HL-60 (cell line): Measurements from ENCODE around the gene INTS4.
"Not testable (repeated sequence)": the region's sequence is repeated elsewhere in the genome, so short reads cannot be mapped to it uniquely, and the experiment has no call there.

Experiments used
- DNase-seq, 2 experiments: peaks; one replicate each; pipeline ENCODE4 v3.0.0-alpha.2; 2010 to 2020; ENCODE audit warnings: low read depth in 1 of 2, low spot score in 1 of 2
- H3K27ac ChIP-seq: fragments of 250-450 bp; sonication (Bioruptor Pico); replicated peaks from 2 replicates; pipeline ENCODE4 v1.5.1; 2020; ENCODE audit warnings: mild to moderate bottlenecking, moderate library complexity
- H3K27me3 ChIP-seq: fragments of 250-450 bp; sonication (Bioruptor Pico); 2 replicates; pipeline ENCODE4 v1.5.1; 2021; ENCODE audit warnings: mild to moderate bottlenecking, moderate library complexity; ENCODE audit not compliant: insufficient read depth, poor library complexity, severe bottlenecking
- H3K4me3 ChIP-seq: replicated peaks from 2 replicates; pipeline ENCODE4 v1.5.1; 2011; ENCODE audit warnings: mild to moderate bottlenecking, control low read depth, low read length; ENCODE audit not compliant: insufficient read depth
- GABPA ChIP-seq: IDR thresholded peaks from 2 replicates; pipeline ENCODE4 v1.6.1; 2012; ENCODE audit warnings: low read depth
- POLR2AphosphoS5 ChIP-seq: IDR thresholded peaks from 2 replicates; pipeline ENCODE4 v1.6.1; 2012; ENCODE audit warnings: low read depth
- REST ChIP-seq: IDR thresholded peaks from 2 replicates; pipeline ENCODE4 v1.6.1; 2012; ENCODE audit warnings: low read depth; ENCODE audit not compliant: insufficient replicate concordance
- SPI1 ChIP-seq: IDR thresholded peaks from 2 replicates; pipeline ENCODE4 v1.6.1; 2012; ENCODE audit warnings: low read depth, mild to moderate bottlenecking, borderline replicate concordance
- TF ChIP-seq, protein P1 (sequence below): IDR thresholded peaks from one replicate; pipeline ENCODE4 v1.5.1; 2011; ENCODE audit warnings: low read length, control low read depth, inconsistent platforms; ENCODE audit not compliant: insufficient read depth

Gene INTS4

GRCh38 chr11:78033040-78033439, 38.6 kb upstream of the INTS4 start:
- TF ChIP-seq REST = no peak
- no peak for TF ChIP-seq SPI1
- TF ChIP-seq POLR2AphosphoS5 = no peak
- TF ChIP-seq, protein P1, sequence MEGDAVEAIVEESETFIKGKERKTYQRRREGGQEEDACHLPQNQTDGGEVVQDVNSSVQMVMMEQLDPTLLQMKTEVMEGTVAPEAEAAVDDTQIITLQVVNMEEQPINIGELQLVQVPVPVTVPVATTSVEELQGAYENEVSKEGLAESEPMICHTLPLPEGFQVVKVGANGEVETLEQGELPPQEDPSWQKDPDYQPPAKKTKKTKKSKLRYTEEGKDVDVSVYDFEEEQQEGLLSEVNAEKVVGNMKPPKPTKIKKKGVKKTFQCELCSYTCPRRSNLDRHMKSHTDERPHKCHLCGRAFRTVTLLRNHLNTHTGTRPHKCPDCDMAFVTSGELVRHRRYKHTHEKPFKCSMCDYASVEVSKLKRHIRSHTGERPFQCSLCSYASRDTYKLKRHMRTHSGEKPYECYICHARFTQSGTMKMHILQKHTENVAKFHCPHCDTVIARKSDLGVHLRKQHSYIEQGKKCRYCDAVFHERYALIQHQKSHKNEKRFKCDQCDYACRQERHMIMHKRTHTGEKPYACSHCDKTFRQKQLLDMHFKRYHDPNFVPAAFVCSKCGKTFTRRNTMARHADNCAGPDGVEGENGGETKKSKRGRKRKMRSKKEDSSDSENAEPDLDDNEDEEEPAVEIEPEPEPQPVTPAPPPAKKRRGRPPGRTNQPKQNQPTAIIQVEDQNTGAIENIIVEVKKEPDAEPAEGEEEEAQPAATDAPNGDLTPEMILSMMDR = no peak
- TF ChIP-seq GABPA = no peak
- no peak overlapping the region for H3K27ac ChIP-seq
- no peak for DNase-seq
- H3K4me3 ChIP-seq = no peak overlapping the region
- H3K27me3 ChIP-seq = no peaks in the 10 kb centered on the region

DNA sequence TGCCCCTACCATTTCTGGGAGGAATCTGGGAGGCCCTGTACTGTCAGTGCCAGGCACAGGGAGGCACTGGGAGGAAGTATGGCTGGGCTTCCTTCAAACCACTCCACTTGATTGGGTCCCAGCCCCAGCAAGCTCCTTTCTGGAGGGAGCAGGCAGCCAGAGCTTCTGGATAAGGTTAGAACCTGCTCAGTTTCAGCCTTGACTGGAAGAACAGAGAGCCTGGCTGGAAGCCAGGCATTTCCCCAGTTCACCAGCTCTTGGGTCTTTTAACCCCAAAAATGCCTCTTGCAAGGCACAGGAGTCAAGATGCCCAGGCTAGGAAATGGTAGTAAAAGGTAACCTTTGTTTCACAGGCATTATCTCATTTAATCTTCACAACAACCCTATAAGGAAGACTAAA, 37.6 kb upstream of the INTS4 start:
- no peaks in the 10 kb centered on the region for H3K27me3 ChIP-seq
- no peak overlapping the region for H3K4me3 ChIP-seq
- DNase-seq = no peak
- no peak overlapping the region for H3K27ac ChIP-seq
- TF ChIP-seq SPI1 = no peak
- no peak for TF ChIP-seq POLR2AphosphoS5

DNA sequence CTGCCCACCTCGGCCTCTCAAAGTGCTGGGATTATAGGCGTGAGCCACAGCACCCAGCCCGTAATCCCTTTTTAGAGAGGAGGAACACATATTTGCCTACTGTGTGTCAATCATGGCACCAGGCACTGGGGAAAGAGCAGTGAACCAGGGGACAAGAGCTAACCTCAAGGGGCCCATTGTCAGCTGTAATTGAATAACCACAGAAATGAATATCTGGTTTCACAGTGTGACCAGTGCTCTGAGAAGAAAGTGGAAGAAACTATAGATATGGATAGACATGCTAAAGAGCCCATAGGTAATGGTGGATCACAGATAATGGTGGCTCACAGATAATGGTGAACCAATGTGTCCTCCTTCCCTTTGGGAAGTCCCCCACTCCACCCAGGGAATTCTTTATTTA, 37.2 kb upstream of the INTS4 start:
- no peak for TF ChIP-seq POLR2AphosphoS5
- TF ChIP-seq, protein P1 = no peak
- TF ChIP-seq SPI1 = no peak
- no peak for TF ChIP-seq GABPA
- no peak for TF ChIP-seq REST
- H3K27me3 ChIP-seq = no peaks in the 10 kb centered on the region
- H3K27ac ChIP-seq = no peak overlapping the region
- H3K4me3 ChIP-seq = no peak overlapping the region
- no peak for DNase-seq

DNA sequence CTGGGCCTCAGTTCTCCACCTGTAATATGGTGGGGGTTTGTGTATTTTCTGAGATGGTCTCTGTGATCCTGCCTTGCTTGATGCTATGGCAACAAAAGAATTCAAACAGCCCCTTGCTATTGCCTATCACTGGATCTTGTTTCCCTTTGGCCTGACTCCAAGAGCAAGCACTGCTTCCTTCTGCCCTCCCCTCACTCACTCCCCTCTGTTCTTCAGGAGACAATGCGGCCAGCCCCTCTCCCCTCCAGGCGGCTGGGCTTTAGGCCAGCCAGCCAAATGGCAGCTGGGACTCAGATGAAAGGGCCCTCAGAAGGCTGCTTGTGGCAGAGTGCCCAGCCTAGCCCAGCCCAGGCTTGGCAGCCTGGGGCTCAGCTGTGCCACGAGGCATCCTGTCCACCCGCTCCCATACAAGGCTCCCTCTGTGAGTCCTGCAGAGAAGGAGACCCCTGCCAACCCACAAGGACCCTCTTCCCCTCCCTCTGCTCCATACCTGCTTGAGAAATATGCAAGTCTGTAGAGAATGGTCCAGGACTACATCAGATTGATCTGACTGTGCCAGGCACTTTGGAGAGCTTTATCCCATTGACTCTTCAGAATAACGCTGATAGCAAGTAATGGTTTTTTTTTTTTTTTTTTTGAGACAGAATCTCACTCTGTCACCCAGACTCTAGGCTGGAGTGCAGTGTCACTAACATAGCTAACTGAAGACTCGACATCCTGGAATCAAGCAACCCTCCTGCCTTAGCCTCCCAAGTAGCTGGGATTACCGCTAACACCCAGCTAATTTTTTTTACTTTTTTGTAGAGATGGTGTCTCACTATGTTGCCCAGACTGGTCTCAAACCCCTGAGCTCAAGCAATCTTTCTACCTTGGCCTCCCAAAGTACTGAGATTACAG, 36.2 kb upstream of the INTS4 start:
- TF ChIP-seq GABPA = no peak
- TF ChIP-seq, protein P1 = no peak
- TF ChIP-seq SPI1 = no peak
- TF ChIP-seq POLR2AphosphoS5 = no peak
- TF ChIP-seq REST = no peak
- H3K27ac ChIP-seq = no peak overlapping the region
- H3K27me3 ChIP-seq = no peaks in the 10 kb centered on the region
- no peak for DNase-seq
- H3K4me3 ChIP-seq = no peak overlapping the region

DNA sequence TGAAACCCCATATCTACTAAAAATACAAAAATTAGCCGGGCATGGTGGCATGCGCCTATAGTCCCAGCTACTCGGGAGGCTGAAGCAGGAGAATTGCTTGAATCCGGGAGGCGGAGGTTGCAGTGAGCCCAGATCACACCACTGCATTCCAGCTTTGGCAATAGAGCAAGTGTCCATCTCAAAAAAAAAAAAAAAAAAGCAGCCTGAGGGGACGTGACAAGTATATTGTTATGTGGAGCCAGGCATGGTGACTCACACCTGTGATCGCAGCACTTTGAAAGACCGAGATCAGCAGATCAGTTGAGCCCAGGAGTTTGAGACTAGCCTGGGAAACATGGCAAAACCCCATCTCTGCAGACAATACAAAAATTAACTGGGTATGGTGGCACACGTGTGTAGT, 34.0 kb upstream of the INTS4 start:
- not testable (repeated sequence) for DNase-seq, H3K4me3 ChIP-seq, H3K27ac ChIP-seq

More for the DNA sequence above, 34.0 kb upstream of the INTS4 start:
- not testable (repeated sequence) for H3K27me3 ChIP-seq
